Heart right ventricle (tissue), 16 donors: ENCODE measurements around the gene DCAF16. TPM values are rescaled to one million over a fixed set of nuclear protein-coding genes. Genes with fewer than 3 reads are reported as not detected.

Source experiments
- ATAC-seq, 8 donors: fragments of 200-7000 bp; cut with Tn5 transposase; one replicate each; pipeline ENCODE4 v1.9.1; 2020; ENCODE audit warnings: mild to moderate bottlenecking in 8 of 8, moderate library complexity in 8 of 8, moderate number of reproducible peaks in 1 of 8
- DNase-seq, 2 donors: peaks; one replicate each; pipeline ENCODE4 v3.0.0-alpha.2; 2020
- H3K27ac ChIP-seq, 10 donors: fragments of 200-600 bp; sonication (generic) in 2 of 10; one replicate each; pipeline versions ENCODE4 v1.5.0 to v1.8.0; 2020 to 2022; ENCODE audit warnings: mild to moderate bottlenecking in 3 of 10
- H3K27me3 ChIP-seq, 7 donors: fragments of 200-600 bp; one replicate each; pipeline ENCODE4 v1.8.0; 2021 to 2022; ENCODE audit warnings: mild to moderate bottlenecking in 2 of 7
- H3K36me3 ChIP-seq, 9 donors: fragments of 200-600 bp; sonication (generic) in 1 of 9; one replicate each; pipeline versions ENCODE4 v1.5.0 to v1.8.0; 2020 to 2022; ENCODE audit warnings: mild to moderate bottlenecking in 2 of 9
- H3K4me1 ChIP-seq, 9 donors: fragments of 200-600 bp; sonication (generic) in 1 of 9; one replicate each; pipeline versions ENCODE4 v1.5.0 to v1.8.0; 2020 to 2022; ENCODE audit warnings: mild to moderate bottlenecking in 4 of 9
- H3K4me3 ChIP-seq, 10 donors: fragments of 200-600 bp; sonication (generic) in 2 of 10; one replicate each; pipeline versions ENCODE4 v1.5.0 to v1.8.0; 2020 to 2022; ENCODE audit warnings: mild to moderate bottlenecking in 7 of 10, moderate library complexity in 2 of 10
- H3K9me3 ChIP-seq, 11 donors: fragments of 200-600 bp in 10 of 11; sonication (generic) in 2 of 11; one replicate each; pipeline versions ENCODE4 v1.5.0 to v1.8.0; 2013 to 2022; ENCODE audit warnings: mild to moderate bottlenecking in 2 of 11, control low read depth in 1 of 11, moderate library complexity in 1 of 11
- CTCF ChIP-seq, 9 donors: fragments of 200-600 bp; sonication (generic) in 2 of 9; IDR thresholded peaks; one replicate each; pipeline versions ENCODE4 v1.5.0 to v1.8.0; 2021 to 2022; ENCODE audit warnings: antibody characterized with exemption in 9 of 9, mild to moderate bottlenecking in 5 of 9, moderate library complexity in 1 of 9
- WGBS, 2 donors: extraction: QIAGEN DNeasy Blood & Tissue Kit; methylation state at CpG; one replicate each; pipeline ENCODE4 v1.1.7; 2013; ENCODE audit warnings: inconsistent platforms in 1 of 2; 5-methylcytosine and 5-hydroxymethylcytosine counted together
- intact Hi-C, 10 donors: fragments of 100-400 bp; cut with DNase I; formaldehyde crosslinking; loops; one replicate each; pipeline versions ENCODE4 v1.11.1 to v1.14.2; 2022
- polyA plus RNA-seq, 2 donors: library from polyadenylated mRNA; stranded (reverse); fragments of 200-250 nt; gene quantifications; one replicate each; pipeline ENCODE4 v1.2.3, GENCODE V29; 2013
- total RNA-seq, 10 donors: library from RNA; stranded (reverse); fragmentation: NEBNext Ultra II Directional in 3 of 10; extraction: Animal tissue kit (Norgen Biotek cat#: 25700) in 3 of 10; gene quantifications; one replicate each; pipeline versions ENCODE4 v1.2.1 to v1.2.4, GENCODE V29; 2021 to 2023
- donor health status: Arrhythmogenic right ventricular cardiomyopathy.
- donor health status: ischemic (EF 13 %, LVEDD 7.1; RV severe dilation, severe dysfunction).
- donor health status: healthy with polysubstance abuse.
- donor health status: DM: no; HTN: yes; CAD: no.
- donor health status: DM: no; HTN: no; CAD: no.
- donor health status: ischemic (EF 25% LVEDD 6.9; RV normal size, moderate dysfunction).
- donor health status: ischemic (EF 25% LVEDD 5.7; RV mildly dilated, moderate dysfunction).
- donor health status: healthy.
- donor health status: DM: yes; HTN: yes; CAD: no.
- donor health status: Ischemic cardiomyopathy.
- donor health status: ischemic (EF 35%, LVEDD 5.7; RV mildly dilated, moderate dysfunction).
- donor health status: nonischemic (EF 11% LVEDD 7.7; RV severe dilation, severe dysfunction).
- donor health status: DM: yes; HTN: yes; CAD: no.
- donor health status: PGD.
- donor health status: ischemic (EF 29% LVEDD 5.4; RV normal size, mild dysfunction).
- donor health status: nonischemic (EF 23%, LVEDD 6.1; RV moderate dilation, normal function).

DCAF16 gene
- total and polyA plus RNA-seq, 12 donors, result 5.6 to 22.0 (median 19.1) TPM

DNA sequence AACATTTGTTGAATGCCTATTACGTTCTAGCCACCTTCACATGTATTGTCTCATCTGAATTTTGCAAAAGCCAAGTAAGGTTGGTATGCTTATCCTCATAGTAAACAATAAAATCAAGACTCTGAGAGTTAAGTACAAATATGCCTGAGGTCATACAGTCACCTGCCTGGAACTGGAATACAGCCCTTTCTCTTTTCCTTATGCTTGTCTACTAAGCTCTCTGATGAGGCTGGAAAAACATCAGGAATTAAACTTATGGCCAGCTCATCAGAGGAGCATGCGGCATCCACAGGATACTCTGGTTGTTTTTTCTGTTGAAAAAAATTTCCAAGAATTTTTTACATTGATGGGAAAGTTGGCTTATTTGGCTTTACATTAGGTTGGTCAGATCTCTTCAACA lies 35.7 kb upstream of the DCAF16 start:
- intact Hi-C loops, result no loop called here
- no peak for DNase-seq
- no peaks in the 10 kb centered on the region for H3K4me1 ChIP-seq

DNA sequence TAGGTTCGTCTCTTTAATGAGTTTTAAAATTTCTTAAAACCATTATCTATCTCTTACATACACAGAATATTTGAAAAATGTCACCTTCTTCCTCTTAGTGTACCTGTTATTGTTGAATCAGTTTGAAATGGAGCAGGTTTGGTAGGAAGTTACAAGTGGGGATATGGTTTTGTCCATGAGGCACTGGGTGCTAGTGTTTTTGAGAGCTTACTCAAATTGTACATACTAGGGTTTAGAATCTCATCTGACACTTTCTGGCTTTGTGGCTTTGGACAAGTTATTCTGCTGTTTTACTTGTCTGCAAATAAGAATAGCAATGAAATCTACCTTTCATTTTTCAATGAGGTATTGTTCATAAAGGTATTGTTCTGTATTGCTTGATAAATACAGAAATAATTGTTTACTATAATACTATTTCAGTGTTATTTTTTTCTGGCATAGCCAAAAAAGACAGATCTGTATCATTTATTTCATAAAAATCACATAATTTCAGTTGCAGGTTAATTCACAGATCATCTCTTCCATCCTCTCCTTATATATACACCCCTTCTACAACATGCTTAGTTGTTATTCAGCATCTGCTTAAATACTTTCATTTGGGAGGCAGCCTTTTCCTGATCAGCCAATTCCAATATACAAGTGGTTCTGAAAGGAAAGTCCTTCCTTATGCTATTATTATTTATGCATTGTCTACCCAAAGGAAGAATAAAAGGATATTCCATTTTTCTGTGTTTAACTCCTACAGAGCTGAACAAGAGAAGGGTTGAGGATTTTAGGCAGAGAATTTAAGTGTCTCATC lies 13.5 kb upstream of the DCAF16 start:
- no peaks in the 10 kb centered on the region for H3K4me1 ChIP-seq
- no peak for TF ChIP-seq CTCF (IDR thresholded peaks at IDR 0.05)
- H3K9me3 ChIP-seq, result no peaks in the 10 kb centered on the region
- no peak overlapping the region for H3K4me3 ChIP-seq
- no peak for DNase-seq
- peaks cover 0 to 19% (median 0%) of the 10 kb centered on the region in 9 donors for H3K36me3 ChIP-seq
- ATAC-seq, result no peak
- 89 to 90% methylated on average over 1 of the region's 1 CpG for WGBS, 2 donors
- intact Hi-C loops, result loop anchor here in 4 of 10 donors (5.0 to 10.0 kb wide), 4 partner anchors 201 to 751 kb away; partner anchors contain the start of gene LCORL (in 1 of the 4)
- H3K27me3 ChIP-seq, result no peaks in the 10 kb centered on the region
- no peak overlapping the region for H3K27ac ChIP-seq

More for the DNA sequence above, 35.7 kb upstream of the DCAF16 start:
- no peak overlapping the region for H3K4me3 ChIP-seq
- no peak overlapping the region for H3K27ac ChIP-seq
- TF ChIP-seq CTCF (IDR thresholded peaks at IDR 0.05), result no peak
- H3K9me3 ChIP-seq, result peaks cover 0 to 7% (median 0%) of the 10 kb centered on the region in 11 donors
- ATAC-seq, result no peak
- peaks cover 0 to 57% (median 0%) of the 10 kb centered on the region in 9 donors for H3K36me3 ChIP-seq
- WGBS, 2 donors, result 88 to 95% methylated on average over 2 of the region's 2 CpGs
- no peaks in the 10 kb centered on the region for H3K27me3 ChIP-seq

DNA sequence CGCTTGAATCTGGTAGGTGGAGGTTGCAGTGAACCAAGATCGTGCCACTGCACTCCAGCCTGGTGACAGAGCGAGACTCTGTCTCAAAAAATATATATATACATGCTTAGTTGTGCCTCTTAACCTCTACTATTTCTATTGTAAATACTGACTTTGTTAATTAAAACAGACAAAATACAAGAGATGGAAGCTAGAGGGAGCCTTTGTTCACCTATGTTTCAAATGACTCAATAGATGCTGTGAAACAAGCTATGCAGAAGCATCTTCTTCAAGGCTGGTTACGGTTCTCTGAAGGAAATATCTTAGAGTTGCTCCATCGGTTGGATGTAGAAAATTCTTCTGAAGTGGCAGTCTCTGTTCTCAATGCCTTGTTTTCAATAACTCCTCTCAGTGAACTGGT lies 6.5 kb upstream of the DCAF16 start:
- WGBS, 2 donors, result 61 to 62% methylated on average over 5 of the region's 5 CpGs
- ATAC-seq (peak in 3 of 8 donors; percentile 50 to 73 (median 52)), DNase-seq (no peak)
- Histone ChIP-seq H3K4me1 (peaks cover 0 to 13% (median 0%) of the 10 kb centered on the region in 9 donors), H3K27me3 (no peaks in the 10 kb centered on the region), H3K4me3 (no peak overlapping the region), H3K36me3 (no peaks in the 10 kb centered on the region), H3K27ac (no peak overlapping the region), H3K9me3 (no peaks in the 10 kb centered on the region)
- TF ChIP-seq CTCF (IDR thresholded peaks at IDR 0.05), result peak; percentile 39 to 70 (median 58)
- intact Hi-C loops, result loop anchor here in 9 of 10 donors (1.0 to 10.0 kb wide), 9 partner anchors 202 to 778 kb away; partner anchors contain the start of genes LAP3 (in 1 of the 9), LCORL (in 1 of the 9) and MED28 (in 1 of the 9)

- ATAC-seq (no peak), DNase-seq (no peak)
- no peaks in the 10 kb centered on the region for H3K36me3 ChIP-seq
- no peak overlapping the region for H3K4me3 ChIP-seq
- no peak for TF ChIP-seq CTCF (IDR thresholded peaks at IDR 0.05)
- WGBS, 2 donors, result 96% methylated on average over 12 of the region's 12 CpGs
- H3K9me3 ChIP-seq, result no peaks in the 10 kb centered on the region
- H3K4me1 ChIP-seq, result peaks cover 0 to 22% (median 4%) of the 10 kb centered on the region in 9 donors
- H3K27me3 ChIP-seq, result no peaks in the 10 kb centered on the region
- no peak overlapping the region for H3K27ac ChIP-seq
- intact Hi-C loops, result loop anchor here in 9 of 10 donors (2.0 to 10.0 kb wide), 8 partner anchors 201 to 779 kb away; partner anchors contain the start of genes LAP3 (in 1 of the 9), LCORL (in 1 of the 9) and MED28 (in 1 of the 9)
These were observed 5.6 kb upstream of the DCAF16 start for GRCh38 chr4:17816142-17816541.
